ENCODE data around the gene EMILIN1.
A peak's percentile ranks its signal among the peaks of the same experiment; 100 is the strongest.

Gene EMILIN1

DNA sequence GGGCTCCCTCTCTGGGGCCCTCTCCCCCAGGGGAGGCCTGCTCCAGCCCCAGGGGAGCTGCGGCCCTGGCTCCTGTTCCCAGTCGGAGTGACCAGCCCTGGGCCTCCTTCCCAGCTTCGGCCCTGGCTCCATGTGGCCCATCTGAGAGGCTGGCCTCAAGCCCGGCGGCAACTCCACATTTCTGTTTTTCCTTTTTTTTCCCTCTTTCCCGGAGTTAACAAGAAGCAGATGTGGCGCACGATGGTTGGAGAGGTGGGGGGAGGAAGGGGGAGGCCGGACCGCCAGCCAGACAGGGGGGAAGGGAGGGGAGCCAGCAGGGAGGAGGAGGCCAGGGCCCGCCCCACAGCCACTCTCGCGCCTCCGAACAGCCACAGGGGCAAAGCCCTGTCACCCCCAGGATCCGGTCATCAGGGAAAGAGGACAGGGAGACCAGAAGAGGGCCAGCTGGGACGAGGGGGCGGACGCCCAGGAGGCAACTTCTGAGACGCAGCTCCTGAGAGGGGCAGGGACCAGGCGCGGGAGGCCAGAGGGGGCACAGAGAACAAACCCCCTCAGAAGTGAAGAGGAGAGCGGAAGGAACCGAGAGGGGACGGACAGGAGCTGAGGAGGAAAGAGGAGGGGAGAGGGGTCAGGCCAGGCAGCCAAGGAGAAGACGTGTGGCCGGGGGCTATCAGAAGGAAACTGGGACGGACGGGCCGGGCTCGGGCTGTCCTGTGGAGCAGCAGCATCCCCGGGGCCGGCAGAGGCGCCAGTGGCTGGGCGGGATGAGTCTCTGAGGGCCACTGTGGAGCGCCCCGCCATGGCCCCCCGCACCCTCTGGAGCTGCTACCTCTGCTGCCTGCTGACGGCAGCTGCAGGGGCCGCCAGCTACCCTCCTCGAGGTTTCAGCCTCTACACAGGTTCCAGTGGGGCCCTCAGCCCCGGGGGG, at the start of gene EMILIN1:
Gene EMILIN1 (plus strand): TSS at position 349 of the 928 bp plus-strand sequence. CDS start 451 bp downstream, at position 800.
- H3K4me3 ChIP-seq, result no peak within 1 kb of the TSS
- peaks cover 5% of the 10 kb centered on the region for H3K4me1 ChIP-seq
- H3K9me3 ChIP-seq, result no peaks in the 10 kb centered on the region
- no peak for DNase-seq (ENCODE audit: low spot score in 2 of 2)
- 0 out of 2 replicates have a peak, but pooled peaks cover 2% of the 10 kb centered on the region for H3K27me3 ChIP-seq (ENCODE audit: low read depth)
- H3K36me3 ChIP-seq (replicated peaks), result no peaks in the 10 kb centered on the region
- in situ Hi-C loops (cut with MboI; ENCODE audit: low sequenced_read_pairs), result no loop called here

DNA sequence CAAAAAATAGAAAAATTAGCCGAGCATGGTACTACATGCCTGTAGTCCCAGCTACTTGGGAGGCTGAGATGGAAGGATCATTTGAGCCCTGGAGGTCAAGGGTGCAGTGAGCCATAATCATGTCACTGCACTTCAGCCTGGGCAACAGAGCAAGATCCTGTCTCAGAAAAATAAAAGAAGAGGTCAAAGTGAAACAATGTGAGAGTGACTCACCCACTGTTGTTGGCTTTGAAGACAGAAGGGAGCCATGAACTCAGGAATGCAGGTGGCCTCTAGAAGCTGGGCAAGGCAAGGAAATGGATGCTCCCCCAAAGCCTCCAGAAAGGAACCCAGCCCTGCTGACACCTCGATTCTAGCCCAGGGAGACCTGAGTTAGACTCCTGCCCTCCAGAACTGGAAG, 49.4 kb upstream of the EMILIN1 start:
- H3K36me3 ChIP-seq (replicated peaks), result peaks cover 7% of the 10 kb centered on the region
- no peaks in the 10 kb centered on the region for H3K27me3 ChIP-seq (ENCODE audit: low read depth)
- no peaks in the 10 kb centered on the region; the same call in 1 of the 2 replicates for H3K4me1 ChIP-seq
- no peaks in the 10 kb centered on the region for H3K9me3 ChIP-seq
- DNase-seq (ENCODE audit: low spot score in 2 of 2), result no peak
- in situ Hi-C loops (cut with MboI; ENCODE audit: low sequenced_read_pairs), result no loop called here
- no peak overlapping the region for H3K4me3 ChIP-seq

DNA sequence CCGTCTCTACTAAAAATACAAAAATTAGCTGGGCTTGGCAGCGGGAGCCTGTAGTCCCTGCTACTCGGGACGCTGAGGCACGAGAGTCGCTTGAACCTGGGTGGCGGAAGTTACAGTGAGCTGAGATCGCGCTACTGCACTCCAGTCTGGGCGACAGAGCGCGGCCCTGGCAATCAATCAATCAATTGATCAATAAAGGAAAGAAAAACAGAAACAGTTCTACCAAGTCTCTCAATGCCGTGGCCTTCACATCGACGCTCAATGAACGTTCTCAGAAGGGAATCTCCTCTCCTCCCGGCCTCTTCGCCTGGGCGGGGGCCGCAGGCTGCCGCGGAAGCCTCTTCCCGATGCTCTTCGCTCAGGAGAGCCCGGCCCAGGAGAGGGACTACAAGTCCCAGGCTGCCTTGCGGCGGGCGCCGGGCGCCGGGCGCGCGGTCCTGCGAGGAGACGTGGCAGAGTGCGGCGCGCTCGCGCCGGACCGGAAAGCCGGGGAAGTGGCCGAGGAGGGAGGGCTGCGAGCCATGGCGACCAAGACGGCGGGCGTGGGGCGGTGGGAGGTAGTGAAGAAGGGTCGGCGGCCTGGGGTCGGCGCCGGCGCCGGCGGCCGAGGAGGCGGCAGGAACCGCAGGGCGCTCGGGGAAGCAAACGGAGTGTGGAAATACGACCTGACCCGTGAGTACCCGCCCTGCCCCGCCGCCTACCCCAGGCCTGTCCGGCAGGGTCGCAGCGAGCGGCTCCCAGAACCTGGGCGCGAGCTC, 45.7 kb upstream of the EMILIN1 start, which contains the start of gene TMEM214:
Gene TMEM214 (plus strand): TSS at position 471 of the 758 bp plus-strand sequence. CDS start 51 bp downstream, at position 522.
- in situ Hi-C loops (cut with MboI; ENCODE audit: low sequenced_read_pairs), result no loop called here
- no peaks in the 10 kb centered on the region; the same call in 1 of the 2 replicates for H3K4me1 ChIP-seq
- H3K27me3 ChIP-seq (ENCODE audit: low read depth), result no peaks in the 10 kb centered on the region
- peak within 1 kb of the TSS; percentile 81 for H3K4me3 ChIP-seq
- peaks cover 38% of the 10 kb centered on the region for H3K36me3 ChIP-seq (replicated peaks)
- H3K9me3 ChIP-seq, result no peaks in the 10 kb centered on the region
- peak; percentile 80 to 92 for DNase-seq (ENCODE audit: low spot score in 2 of 2)

DNA sequence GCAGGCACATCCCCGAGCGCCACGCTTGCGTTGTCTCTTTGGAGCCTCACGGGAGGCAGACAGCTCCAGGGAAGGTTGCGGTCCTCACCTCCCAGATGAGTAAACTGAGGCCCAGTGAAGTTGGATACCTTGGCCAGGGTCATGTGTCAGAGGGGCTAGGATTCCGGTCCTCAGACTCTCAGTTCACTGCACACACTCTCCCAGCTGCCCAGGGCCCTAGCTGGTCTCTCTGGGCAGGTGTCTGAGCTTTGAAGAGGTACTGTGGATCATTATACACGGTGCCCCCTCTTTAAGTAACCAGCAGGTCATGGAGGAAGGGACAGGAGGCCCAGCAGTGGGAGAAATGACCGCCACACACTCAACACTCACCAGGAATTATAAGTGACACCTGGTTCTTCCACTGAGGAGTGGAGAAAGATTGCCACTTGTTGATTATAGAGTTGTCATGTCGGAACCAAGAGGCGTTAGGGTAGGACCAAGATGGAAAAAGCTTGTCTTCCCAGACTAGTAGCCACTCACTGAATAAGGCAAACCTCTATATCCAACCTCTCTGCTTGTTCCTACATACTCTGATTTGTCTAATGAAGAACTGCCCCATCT, 45.1 kb upstream of the EMILIN1 start:
- in situ Hi-C loops (cut with MboI; ENCODE audit: low sequenced_read_pairs), result no loop called here
- H3K4me1 ChIP-seq, result no peaks in the 10 kb centered on the region; the same call in 1 of the 2 replicates
- H3K27me3 ChIP-seq (ENCODE audit: low read depth), result no peaks in the 10 kb centered on the region
- DNase-seq (ENCODE audit: low spot score in 2 of 2), result no peak
- H3K4me3 ChIP-seq, result peak overlapping the region; percentile 81
- no peaks in the 10 kb centered on the region for H3K9me3 ChIP-seq
- H3K36me3 ChIP-seq (replicated peaks), result peaks cover 45% of the 10 kb centered on the region

DNA sequence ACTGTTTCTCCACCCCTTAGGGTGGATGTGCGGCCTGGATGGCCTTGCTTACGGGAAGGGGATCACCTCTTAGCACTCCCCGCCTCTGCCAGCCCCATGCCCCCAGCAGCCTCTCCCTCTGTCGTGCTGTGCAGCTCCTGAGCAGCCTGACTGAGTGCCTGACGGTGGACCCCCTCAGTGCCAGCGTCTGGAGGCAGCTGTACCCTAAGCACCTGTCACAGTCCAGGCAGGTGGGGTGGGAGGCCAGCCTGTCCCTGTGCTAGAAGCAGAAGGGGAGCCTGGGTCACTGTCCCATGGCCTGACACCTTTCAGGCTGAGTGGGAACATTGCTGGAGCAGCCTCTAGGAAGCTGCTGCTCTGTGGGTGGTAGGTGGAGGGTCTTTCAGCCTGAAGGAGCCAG, 40.4 kb upstream of the EMILIN1 start:
- DNase-seq (ENCODE audit: low spot score in 2 of 2), result no peak
- Histone ChIP-seq H3K36me3 (replicated peaks) (peaks cover 66% of the 10 kb centered on the region), H3K4me3 (no peak overlapping the region), H3K4me1 (no peaks in the 10 kb centered on the region; the same call in 1 of the 2 replicates), H3K9me3 (no peaks in the 10 kb centered on the region), H3K27me3 (ENCODE audit: low read depth) (no peaks in the 10 kb centered on the region)
- in situ Hi-C loops (cut with MboI; ENCODE audit: low sequenced_read_pairs), result no loop called here

DNA sequence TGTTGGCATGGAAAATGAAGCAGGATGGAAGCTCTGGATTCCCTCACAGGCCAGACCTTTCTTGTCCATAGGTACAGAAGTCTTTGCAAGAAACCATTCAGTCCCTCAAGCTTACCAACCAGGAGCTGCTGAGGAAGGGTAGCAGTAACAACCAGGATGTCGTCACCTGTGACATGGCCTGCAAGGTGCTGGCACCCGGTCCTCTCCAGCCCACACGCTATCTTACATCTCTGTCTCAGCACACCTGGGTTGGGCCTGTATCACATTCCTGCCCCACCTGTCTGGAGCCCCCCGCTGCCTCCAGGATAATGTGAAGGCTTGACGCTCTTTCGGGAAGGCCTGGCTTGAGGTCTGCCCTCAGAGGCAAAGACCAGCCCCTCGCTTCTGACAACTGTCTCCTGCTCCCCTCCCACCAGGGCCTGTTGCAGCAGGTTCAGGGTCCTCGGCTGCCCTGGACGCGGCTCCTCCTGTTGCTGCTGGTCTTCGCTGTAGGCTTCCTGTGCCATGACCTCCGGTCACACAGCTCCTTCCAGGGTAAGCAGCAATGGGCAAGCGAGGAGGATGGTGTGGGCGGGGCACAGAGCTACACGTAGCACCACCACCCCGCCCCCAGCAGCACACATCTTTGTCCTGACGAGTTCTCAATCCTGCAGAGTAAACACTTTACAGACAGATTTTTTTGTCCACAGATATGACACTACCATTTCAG, 39.6 kb upstream of the EMILIN1 start:
- no peaks in the 10 kb centered on the region for H3K27me3 ChIP-seq (ENCODE audit: low read depth)
- H3K4me1 ChIP-seq, result no peaks in the 10 kb centered on the region; the same call in 1 of the 2 replicates
- H3K9me3 ChIP-seq, result peaks cover under 1% of the 10 kb centered on the region; the same call in 1 of the 2 replicates
- in situ Hi-C loops (cut with MboI; ENCODE audit: low sequenced_read_pairs), result no loop called here
- peaks cover 64% of the 10 kb centered on the region for H3K36me3 ChIP-seq (replicated peaks)
- H3K4me3 ChIP-seq, result no peak overlapping the region
- DNase-seq (ENCODE audit: low spot score in 2 of 2), result no peak

DNA sequence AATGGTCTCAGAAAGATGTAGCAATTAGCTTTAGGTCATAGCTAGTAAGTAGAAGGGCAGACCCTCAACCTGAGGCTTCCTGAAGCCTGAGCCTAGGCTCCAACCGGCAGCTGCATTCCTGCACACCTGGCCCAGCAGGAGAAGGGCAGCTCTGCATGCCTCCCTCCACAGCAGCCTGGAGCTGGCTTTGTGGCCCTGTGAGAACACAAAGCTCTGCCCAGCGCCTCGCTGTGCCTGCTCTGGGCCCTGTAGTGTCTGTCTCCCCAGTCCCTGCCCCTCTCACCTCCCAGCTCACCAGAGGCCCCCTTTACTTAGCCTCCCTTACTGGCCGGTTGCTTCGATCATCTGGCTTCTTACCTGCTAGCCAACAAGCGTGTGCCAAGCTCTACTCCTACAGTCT, 39.0 kb upstream of the EMILIN1 start:
- peaks cover 2% of the 10 kb centered on the region; the same call in 1 of the 2 replicates for H3K9me3 ChIP-seq
- no peak for DNase-seq (ENCODE audit: low spot score in 2 of 2)
- H3K27me3 ChIP-seq (ENCODE audit: low read depth), result no peaks in the 10 kb centered on the region
- in situ Hi-C loops (cut with MboI; ENCODE audit: low sequenced_read_pairs), result no loop called here
- H3K4me1 ChIP-seq, result no peaks in the 10 kb centered on the region
- peaks cover 64% of the 10 kb centered on the region for H3K36me3 ChIP-seq (replicated peaks)
- no peak overlapping the region for H3K4me3 ChIP-seq

DNA sequence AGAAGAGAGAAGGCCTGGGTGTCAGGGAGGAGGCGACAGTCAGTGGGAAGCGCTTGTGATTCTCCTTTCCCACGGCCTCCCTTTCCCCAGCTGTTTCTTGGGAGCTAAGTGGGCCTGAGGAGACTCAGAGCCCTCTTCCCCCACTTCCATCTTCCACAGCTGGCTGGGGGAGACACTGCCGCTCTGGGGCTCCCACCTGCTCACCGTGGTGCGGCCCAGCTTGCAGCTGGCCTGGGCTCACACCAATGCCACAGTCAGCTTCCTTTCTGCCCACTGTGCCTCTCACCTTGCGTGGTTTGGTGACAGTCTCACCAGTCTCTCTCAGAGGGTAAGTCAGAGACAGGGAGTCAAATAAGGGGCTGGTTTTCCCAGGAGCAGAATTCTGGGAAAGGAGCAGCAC, 38.5 kb upstream of the EMILIN1 start:
- peaks cover 2% of the 10 kb centered on the region; the same call in 1 of the 2 replicates for H3K9me3 ChIP-seq
- peaks cover 61% of the 10 kb centered on the region for H3K36me3 ChIP-seq (replicated peaks)
- in situ Hi-C loops (cut with MboI; ENCODE audit: low sequenced_read_pairs), result no loop called here
- H3K4me3 ChIP-seq, result no peak overlapping the region
- no peaks in the 10 kb centered on the region for H3K4me1 ChIP-seq
- no peak for DNase-seq (ENCODE audit: low spot score in 2 of 2)
- no peaks in the 10 kb centered on the region for H3K27me3 ChIP-seq (ENCODE audit: low read depth)

DNA sequence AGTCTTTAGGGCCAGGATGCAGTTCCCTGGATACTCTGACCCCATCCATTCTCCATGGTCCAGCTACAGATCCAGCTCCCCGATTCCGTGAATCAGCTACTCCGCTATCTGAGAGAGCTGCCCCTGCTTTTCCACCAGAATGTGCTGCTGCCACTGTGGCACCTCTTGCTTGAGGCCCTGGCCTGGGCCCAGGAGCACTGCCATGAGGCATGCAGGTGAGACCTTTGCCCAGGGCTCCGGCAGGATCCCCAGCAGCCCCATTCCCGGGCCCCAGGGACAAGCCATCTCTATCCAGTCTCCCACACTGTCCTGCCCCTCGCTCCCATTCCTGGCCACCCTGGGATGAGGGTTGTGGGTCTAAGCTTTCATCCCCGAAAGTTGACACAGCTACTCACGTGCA, 38.1 kb upstream of the EMILIN1 start:
- peaks cover 2% of the 10 kb centered on the region; the same call in 1 of the 2 replicates for H3K9me3 ChIP-seq
- H3K4me3 ChIP-seq, result no peak overlapping the region
- DNase-seq (ENCODE audit: low spot score in 2 of 2), result no peak
- no peaks in the 10 kb centered on the region for H3K27me3 ChIP-seq (ENCODE audit: low read depth)
- in situ Hi-C loops (cut with MboI; ENCODE audit: low sequenced_read_pairs), result no loop called here
- peaks cover 57% of the 10 kb centered on the region for H3K36me3 ChIP-seq (replicated peaks)
- H3K4me1 ChIP-seq, result peaks cover 3% of the 10 kb centered on the region

DNA sequence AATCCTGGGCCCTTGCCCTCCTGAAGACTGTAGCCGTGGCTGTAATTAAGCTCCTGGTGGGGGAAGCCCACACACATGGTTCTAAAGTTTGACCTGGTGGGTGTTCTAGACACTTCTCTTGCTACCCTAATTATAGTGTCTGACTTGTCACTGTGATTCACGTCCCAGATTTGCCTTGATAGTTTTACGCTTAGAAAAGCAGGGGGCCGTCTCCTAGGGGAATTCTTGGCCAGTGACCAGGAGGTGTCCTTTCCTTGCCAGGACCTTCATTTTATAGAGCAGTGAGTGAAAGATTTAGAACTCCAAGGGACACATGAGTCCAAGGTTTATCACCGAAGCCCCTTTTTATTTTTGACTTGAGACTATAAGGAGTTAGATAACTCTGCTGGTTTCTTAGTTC, 36.7 kb upstream of the EMILIN1 start:
- no peak for DNase-seq (ENCODE audit: low spot score in 2 of 2)
- Histone ChIP-seq H3K4me3 (no peak overlapping the region), H3K9me3 (peaks cover 2% of the 10 kb centered on the region; the same call in 1 of the 2 replicates), H3K36me3 (replicated peaks) (peaks cover 42% of the 10 kb centered on the region), H3K4me1 (peaks cover 12% of the 10 kb centered on the region), H3K27me3 (ENCODE audit: low read depth) (no peaks in the 10 kb centered on the region)
- in situ Hi-C loops (cut with MboI; ENCODE audit: low sequenced_read_pairs), result no loop called here

DNA sequence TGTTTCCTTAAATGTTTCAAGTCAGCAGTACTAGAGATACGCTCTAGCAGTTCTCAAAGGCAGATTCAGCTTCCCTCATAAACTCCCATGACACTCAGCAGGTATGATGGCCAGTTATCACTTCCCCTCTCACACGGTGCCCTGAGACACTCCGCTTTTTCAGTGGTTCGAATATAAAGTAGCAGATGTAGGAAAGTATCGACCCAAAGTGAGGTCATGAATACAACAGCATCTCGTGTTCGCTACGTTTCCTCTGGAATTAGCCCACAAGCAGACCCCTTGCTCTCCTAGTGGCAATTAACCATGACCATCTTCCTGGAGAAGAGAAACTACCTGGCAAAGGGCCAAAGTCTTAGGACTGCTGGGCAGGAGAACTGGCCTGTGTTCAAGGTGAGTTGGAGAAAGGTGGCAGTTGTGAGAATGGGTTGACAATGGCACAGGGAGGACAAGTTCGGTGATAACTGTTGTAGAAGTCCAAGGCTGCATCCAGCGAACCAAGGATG, 36.2 kb upstream of the EMILIN1 start:
- no peak overlapping the region for H3K4me3 ChIP-seq
- H3K27me3 ChIP-seq (ENCODE audit: low read depth), result no peaks in the 10 kb centered on the region
- DNase-seq (ENCODE audit: low spot score in 2 of 2), result no peak
- H3K9me3 ChIP-seq, result peaks cover 2% of the 10 kb centered on the region; the same call in 1 of the 2 replicates
- in situ Hi-C loops (cut with MboI; ENCODE audit: low sequenced_read_pairs), result no loop called here
- H3K36me3 ChIP-seq (replicated peaks), result peaks cover 37% of the 10 kb centered on the region
- H3K4me1 ChIP-seq, result peaks cover 12% of the 10 kb centered on the region

DNA sequence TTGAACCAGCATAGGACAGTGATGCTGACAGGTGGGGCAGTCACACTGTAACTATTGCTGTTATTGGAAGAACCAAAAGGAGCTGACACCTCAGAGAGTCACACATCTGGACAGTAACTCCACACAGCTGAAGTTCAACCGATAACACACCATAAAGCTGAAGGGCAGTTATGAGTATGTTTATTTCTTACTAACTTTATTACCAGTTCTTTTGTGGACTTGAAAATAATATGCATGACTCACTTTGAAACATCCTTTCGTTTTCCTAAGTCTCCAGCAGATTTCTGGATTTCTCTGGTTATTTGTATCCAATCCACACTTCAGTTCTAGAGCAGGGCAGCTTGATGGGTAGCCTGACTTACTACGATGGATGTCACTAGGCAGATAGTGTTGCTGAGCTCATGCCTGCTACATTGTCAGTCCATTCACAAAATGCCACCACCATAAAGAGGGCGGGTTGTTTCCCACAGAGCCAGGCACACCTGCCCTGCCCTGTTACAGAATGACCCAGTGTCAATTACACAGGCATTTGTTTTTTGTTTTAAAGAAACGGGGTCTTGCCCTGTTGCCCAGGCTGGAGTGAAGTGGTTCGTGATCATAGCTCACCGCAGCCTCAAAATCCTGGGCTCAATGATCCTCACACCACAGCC, 35.3 kb upstream of the EMILIN1 start:
- peaks cover 28% of the 10 kb centered on the region for H3K36me3 ChIP-seq (replicated peaks)
- no peaks in the 10 kb centered on the region for H3K27me3 ChIP-seq (ENCODE audit: low read depth)
- H3K4me1 ChIP-seq, result peaks cover 12% of the 10 kb centered on the region
- no peak overlapping the region for H3K4me3 ChIP-seq
- in situ Hi-C loops (cut with MboI; ENCODE audit: low sequenced_read_pairs), result no loop called here
- no peak for DNase-seq (ENCODE audit: low spot score in 2 of 2)
- peaks cover 2% of the 10 kb centered on the region; the same call in 1 of the 2 replicates for H3K9me3 ChIP-seq

All from HAP-1 (cell line).